HepG2 (cell line): Measurements from ENCODE around the gene CBL. TPM values are rescaled to one million over a fixed set of nuclear protein-coding genes. Genes with fewer than 3 reads are reported as not detected.
A peak's percentile ranks its signal among the peaks of the same experiment; 100 is the strongest.

Source experiments
- FLYWCH1 ChIP-seq: sonication (generic); formaldehyde crosslinking; IDR thresholded peaks from 2 replicates; pipeline ENCODE4 v1.8.1; 2023; ENCODE audit warnings: mild to moderate bottlenecking, missing genetic modification reagents
- FOXK2 ChIP-seq: fragments of 450-650 bp; IDR thresholded peaks from 2 replicates; pipeline ENCODE4 v1.6.1; 2016
- MAFG ChIP-seq: sonication (generic); formaldehyde crosslinking; IDR thresholded peaks from 2 replicates; pipeline ENCODE4 v1.5.1; 2020; ENCODE audit warnings: mild to moderate bottlenecking, missing genetic modification reagents
- NCOA1 ChIP-seq: sonication (generic); formaldehyde crosslinking; IDR thresholded peaks from 2 replicates; pipeline ENCODE4 v1.9.0; 2021; ENCODE audit warnings: missing genetic modification reagents
- RFXAP ChIP-seq: sonication (generic); formaldehyde crosslinking; IDR thresholded peaks from 2 replicates; pipeline ENCODE4 v1.4.0; 2020; ENCODE audit warnings: missing genetic modification reagents, borderline replicate concordance
- SOX5 ChIP-seq: IDR thresholded peaks from 2 replicates; pipeline ENCODE4 v1.6.1; 2016; ENCODE audit warnings: borderline replicate concordance
- ZNF878 ChIP-seq: sonication (generic); formaldehyde crosslinking; IDR thresholded peaks from 2 replicates; pipeline ENCODE4 v1.8.1; 2023; ENCODE audit warnings: mild to moderate bottlenecking, missing genetic modification reagents, moderate library complexity
- polyA plus RNA-seq, 8 experiments: library from polyadenylated mRNA; depleted of rRNA in 3 of 8; stranded (reverse) in 7 of 8; unstranded in 1 of 8; fragments of >200 nt; fragmentation: Illumina TruSeq in 4 of 8; extraction: Trizol in 4 of 8; gene quantifications; 2 replicates each; pipeline versions ENCODE4 v1.2.1 to v1.2.3, GENCODE V29; 2011 to 2016; ENCODE audit warnings: low read depth in 4 of 8, missing spikeins in 1 of 8, mixed read lengths in 1 of 8; ENCODE audit not compliant: insufficient read depth in 1 of 8
- total RNA-seq, 5 experiments: library from RNA; depleted of rRNA; stranded (reverse); fragments of >200 nt; fragmentation: Illumina TruSeq; extraction: Trizol; gene quantifications; 2 replicates each; pipeline ENCODE4 v1.2.3, GENCODE V29; 2016; ENCODE audit warnings: low read depth in 1 of 5
- TF ChIP-seq, protein P1 (sequence below): sonication (generic); formaldehyde crosslinking; IDR thresholded peaks from 2 replicates; pipeline ENCODE4 v1.5.0; 2020; ENCODE audit warnings: mild to moderate bottlenecking, missing genetic modification reagents, borderline replicate concordance
- TF ChIP-seq, protein P2 (sequence below): sonication (generic); formaldehyde crosslinking; IDR thresholded peaks from 2 replicates; pipeline ENCODE4 v1.8.0; 2022; ENCODE audit warnings: mild to moderate bottlenecking, missing genetic modification reagents
- TF ChIP-seq, protein P3 (sequence below): sonication (generic); formaldehyde crosslinking; IDR thresholded peaks from 2 replicates; pipeline ENCODE4 v1.5.1; 2020; ENCODE audit warnings: mild to moderate bottlenecking, missing genetic modification reagents, moderate library complexity
- TF ChIP-seq, protein P4 (sequence below): sonication (generic); formaldehyde crosslinking; conservative IDR thresholded peaks from 2 replicates; pipeline ENCODE4 v1.4.0; 2020; ENCODE audit warnings: mild to moderate bottlenecking, missing genetic modification reagents, moderate library complexity
- TF ChIP-seq, protein P5 (sequence below): sonication (generic); formaldehyde crosslinking; conservative IDR thresholded peaks from 2 replicates; pipeline ENCODE4 v1.8.0; 2022; ENCODE audit warnings: mild to moderate bottlenecking, moderate library complexity, missing genetic modification reagents

The CBL gene
- total and polyA plus RNA-seq, 2 of the 13 experiments (the other 11 are each of a cell fraction or from before 2014, with no cell fraction given), result 6.6 to 7.4 TPM

DNA sequence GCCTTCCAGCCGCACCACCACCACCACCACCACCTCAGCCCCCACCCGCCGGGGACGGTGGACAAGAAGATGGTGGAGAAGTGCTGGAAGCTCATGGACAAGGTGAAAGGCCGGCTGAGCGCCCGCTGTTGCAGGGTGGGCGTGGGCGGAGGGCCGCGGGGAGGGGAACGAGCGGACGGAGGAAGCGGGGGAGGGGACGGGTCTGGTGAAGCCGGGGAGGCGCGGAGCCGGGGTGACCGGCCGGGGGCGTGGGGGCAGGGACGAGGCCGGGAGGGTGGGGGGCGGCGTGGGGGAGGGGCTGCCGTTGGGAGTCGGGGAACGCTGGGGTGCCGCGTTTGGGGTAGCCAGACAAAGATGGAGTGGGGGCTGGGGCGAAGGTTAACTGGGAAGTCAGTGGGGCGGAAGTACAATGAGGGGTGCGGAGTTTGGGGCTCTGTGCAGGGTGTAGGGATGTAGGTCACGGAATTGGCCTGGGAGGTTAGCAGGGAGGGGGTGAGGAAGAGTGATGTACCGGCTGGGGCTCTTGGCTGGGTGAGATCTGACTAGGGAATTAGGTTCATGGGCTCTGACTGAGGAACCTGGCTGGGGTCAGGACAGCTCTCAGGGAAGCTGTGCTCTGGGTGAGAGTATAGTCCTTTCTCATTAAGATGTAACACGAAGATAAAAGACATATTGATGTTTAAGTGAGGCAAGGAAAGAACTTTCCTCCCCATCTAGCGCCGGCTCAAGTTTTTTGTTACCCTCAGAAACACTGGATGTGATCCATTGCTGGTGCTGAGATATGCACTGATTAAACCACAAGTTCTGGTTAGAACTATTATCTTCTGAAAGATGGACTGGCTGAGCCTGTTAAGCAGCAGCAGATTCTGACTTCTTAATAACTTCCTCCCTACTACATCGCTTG lies 624 bp downstream of the CBL start (continued):
- 0 out of 2 replicates have a peak, but pooled peaks have one; percentile 27 for TF ChIP-seq ZNF878
- TF ChIP-seq, protein P1, sequence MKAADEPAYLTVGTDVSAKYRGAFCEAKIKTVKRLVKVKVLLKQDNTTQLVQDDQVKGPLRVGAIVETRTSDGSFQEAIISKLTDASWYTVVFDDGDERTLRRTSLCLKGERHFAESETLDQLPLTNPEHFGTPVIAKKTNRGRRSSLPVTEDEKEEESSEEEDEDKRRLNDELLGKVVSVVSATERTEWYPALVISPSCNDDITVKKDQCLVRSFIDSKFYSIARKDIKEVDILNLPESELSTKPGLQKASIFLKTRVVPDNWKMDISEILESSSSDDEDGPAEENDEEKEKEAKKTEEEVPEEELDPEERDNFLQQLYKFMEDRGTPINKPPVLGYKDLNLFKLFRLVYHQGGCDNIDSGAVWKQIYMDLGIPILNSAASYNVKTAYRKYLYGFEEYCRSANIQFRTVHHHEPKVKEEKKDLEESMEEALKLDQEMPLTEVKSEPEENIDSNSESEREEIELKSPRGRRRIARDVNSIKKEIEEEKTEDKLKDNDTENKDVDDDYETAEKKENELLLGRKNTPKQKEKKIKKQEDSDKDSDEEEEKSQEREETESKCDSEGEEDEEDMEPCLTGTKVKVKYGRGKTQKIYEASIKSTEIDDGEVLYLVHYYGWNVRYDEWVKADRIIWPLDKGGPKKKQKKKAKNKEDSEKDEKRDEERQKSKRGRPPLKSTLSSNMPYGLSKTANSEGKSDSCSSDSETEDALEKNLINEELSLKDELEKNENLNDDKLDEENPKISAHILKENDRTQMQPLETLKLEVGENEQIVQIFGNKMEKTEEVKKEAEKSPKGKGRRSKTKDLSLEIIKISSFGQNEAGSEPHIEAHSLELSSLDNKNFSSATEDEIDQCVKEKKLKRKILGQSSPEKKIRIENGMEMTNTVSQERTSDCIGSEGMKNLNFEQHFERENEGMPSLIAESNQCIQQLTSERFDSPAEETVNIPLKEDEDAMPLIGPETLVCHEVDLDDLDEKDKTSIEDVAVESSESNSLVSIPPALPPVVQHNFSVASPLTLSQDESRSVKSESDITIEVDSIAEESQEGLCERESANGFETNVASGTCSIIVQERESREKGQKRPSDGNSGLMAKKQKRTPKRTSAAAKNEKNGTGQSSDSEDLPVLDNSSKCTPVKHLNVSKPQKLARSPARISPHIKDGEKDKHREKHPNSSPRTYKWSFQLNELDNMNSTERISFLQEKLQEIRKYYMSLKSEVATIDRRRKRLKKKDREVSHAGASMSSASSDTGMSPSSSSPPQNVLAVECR, result peak; percentile 80; the same call in 1 of the 2 replicates
- TF ChIP-seq RFXAP (CRISPR knock-in tag), result no peak
- TF ChIP-seq SOX5 (CRISPR knock-in tag), result no peak
- TF ChIP-seq, protein P2, sequence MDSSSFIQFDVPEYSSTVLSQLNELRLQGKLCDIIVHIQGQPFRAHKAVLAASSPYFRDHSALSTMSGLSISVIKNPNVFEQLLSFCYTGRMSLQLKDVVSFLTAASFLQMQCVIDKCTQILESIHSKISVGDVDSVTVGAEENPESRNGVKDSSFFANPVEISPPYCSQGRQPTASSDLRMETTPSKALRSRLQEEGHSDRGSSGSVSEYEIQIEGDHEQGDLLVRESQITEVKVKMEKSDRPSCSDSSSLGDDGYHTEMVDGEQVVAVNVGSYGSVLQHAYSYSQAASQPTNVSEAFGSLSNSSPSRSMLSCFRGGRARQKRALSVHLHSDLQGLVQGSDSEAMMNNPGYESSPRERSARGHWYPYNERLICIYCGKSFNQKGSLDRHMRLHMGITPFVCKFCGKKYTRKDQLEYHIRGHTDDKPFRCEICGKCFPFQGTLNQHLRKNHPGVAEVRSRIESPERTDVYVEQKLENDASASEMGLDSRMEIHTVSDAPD (CRISPR knock-in tag), result no peak
- TF ChIP-seq MAFG (CRISPR knock-in tag), result no peak
- TF ChIP-seq, protein P3, sequence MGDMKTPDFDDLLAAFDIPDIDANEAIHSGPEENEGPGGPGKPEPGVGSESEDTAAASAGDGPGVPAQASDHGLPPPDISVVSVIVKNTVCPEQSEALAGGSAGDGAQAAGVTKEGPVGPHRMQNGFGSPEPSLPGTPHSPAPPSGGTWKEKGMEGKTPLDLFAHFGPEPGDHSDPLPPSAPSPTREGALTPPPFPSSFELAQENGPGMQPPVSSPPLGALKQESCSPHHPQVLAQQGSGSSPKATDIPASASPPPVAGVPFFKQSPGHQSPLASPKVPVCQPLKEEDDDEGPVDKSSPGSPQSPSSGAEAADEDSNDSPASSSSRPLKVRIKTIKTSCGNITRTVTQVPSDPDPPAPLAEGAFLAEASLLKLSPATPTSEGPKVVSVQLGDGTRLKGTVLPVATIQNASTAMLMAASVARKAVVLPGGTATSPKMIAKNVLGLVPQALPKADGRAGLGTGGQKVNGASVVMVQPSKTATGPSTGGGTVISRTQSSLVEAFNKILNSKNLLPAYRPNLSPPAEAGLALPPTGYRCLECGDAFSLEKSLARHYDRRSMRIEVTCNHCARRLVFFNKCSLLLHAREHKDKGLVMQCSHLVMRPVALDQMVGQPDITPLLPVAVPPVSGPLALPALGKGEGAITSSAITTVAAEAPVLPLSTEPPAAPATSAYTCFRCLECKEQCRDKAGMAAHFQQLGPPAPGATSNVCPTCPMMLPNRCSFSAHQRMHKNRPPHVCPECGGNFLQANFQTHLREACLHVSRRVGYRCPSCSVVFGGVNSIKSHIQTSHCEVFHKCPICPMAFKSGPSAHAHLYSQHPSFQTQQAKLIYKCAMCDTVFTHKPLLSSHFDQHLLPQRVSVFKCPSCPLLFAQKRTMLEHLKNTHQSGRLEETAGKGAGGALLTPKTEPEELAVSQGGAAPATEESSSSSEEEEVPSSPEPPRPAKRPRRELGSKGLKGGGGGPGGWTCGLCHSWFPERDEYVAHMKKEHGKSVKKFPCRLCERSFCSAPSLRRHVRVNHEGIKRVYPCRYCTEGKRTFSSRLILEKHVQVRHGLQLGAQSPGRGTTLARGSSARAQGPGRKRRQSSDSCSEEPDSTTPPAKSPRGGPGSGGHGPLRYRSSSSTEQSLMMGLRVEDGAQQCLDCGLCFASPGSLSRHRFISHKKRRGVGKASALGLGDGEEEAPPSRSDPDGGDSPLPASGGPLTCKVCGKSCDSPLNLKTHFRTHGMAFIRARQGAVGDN (CRISPR knock-in tag), result peak; percentile 7; the same call in 1 of the 2 replicates
- TF ChIP-seq, protein P4, sequence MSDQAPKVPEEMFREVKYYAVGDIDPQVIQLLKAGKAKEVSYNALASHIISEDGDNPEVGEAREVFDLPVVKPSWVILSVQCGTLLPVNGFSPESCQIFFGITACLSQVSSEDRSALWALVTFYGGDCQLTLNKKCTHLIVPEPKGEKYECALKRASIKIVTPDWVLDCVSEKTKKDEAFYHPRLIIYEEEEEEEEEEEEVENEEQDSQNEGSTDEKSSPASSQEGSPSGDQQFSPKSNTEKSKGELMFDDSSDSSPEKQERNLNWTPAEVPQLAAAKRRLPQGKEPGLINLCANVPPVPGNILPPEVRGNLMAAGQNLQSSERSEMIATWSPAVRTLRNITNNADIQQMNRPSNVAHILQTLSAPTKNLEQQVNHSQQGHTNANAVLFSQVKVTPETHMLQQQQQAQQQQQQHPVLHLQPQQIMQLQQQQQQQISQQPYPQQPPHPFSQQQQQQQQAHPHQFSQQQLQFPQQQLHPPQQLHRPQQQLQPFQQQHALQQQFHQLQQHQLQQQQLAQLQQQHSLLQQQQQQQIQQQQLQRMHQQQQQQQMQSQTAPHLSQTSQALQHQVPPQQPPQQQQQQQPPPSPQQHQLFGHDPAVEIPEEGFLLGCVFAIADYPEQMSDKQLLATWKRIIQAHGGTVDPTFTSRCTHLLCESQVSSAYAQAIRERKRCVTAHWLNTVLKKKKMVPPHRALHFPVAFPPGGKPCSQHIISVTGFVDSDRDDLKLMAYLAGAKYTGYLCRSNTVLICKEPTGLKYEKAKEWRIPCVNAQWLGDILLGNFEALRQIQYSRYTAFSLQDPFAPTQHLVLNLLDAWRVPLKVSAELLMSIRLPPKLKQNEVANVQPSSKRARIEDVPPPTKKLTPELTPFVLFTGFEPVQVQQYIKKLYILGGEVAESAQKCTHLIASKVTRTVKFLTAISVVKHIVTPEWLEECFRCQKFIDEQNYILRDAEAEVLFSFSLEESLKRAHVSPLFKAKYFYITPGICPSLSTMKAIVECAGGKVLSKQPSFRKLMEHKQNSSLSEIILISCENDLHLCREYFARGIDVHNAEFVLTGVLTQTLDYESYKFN (CRISPR knock-in tag), result 0 out of 2 replicates have a peak, but pooled peaks have one; percentile 10
- TF ChIP-seq NCOA1 (CRISPR knock-in tag), result no peak
- TF ChIP-seq, protein P5, sequence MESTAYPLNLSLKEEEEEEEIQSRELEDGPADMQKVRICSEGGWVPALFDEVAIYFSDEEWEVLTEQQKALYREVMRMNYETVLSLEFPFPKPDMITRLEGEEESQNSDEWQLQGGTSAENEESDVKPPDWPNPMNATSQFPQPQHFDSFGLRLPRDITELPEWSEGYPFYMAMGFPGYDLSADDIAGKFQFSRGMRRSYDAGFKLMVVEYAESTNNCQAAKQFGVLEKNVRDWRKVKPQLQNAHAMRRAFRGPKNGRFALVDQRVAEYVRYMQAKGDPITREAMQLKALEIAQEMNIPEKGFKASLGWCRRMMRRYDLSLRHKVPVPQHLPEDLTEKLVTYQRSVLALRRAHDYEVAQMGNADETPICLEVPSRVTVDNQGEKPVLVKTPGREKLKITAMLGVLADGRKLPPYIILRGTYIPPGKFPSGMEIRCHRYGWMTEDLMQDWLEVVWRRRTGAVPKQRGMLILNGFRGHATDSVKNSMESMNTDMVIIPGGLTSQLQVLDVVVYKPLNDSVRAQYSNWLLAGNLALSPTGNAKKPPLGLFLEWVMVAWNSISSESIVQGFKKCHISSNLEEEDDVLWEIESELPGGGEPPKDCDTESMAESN, result 0 out of 2 replicates have a peak, but pooled peaks have one; percentile 1
- no peak for TF ChIP-seq FOXK2
- TF ChIP-seq FLYWCH1, result no peak
